ENCODE data around the gene CHID1.

GRCh38 chr11:826227-826621 is 84.4 kb downstream of the CHID1 start:
- TF ChIP-seq POLR2A (IDR thresholded peaks at IDR 0.05; ENCODE audit: extremely low read depth, insufficient read length) (no peak), CTCF (IDR thresholded peaks at IDR 0.05; ENCODE audit: low read depth, low read length) (no peak), MAX (IDR thresholded peaks at IDR 0.05; ENCODE audit: low read depth, low read length) (no peak), MYC (IDR thresholded peaks at IDR 0.05; ENCODE audit: low read depth, low read length) (no peak)

Data from NB4 (cell line).